MV-4-11 (cell line): ENCODE results near the gene ELK4.
A peak's percentile ranks its signal among the peaks of the same experiment; 100 is the strongest.

Experiments
- DNase-seq: peaks from one replicate; lab custom pipeline; 2025; lab: John Stamatoyannopoulos, UW

ELK4 gene

GRCh38 chr1:205631768-205632668 is at the start of gene ELK4:
ELK4 (minus strand) TSS chr1:205632011; CDS start chr1:205623882, 8,129 bp downstream.
- DNase-seq: peak; percentile 96

- no peak for DNase-seq
Observed at GRCh38 chr1:205681364-205681763, 49.6 kb upstream of the ELK4 start.

GRCh38 chr1:205680073-205680851 is 48.5 kb upstream of the ELK4 start, which contains the start of gene SLC45A3:
SLC45A3 (minus strand) TSS chr1:205680509; CDS start chr1:205664656, 15,853 bp downstream.
- no peak for DNase-seq

- no peak for DNase-seq
Observed at GRCh38 chr1:205678286-205679111, 46.7 kb upstream of the ELK4 start.

GRCh38 chr1:205677167-205677566 is 45.4 kb upstream of the ELK4 start:
- no peak for DNase-seq

GRCh38 chr1:205676597-205676996 is 44.8 kb upstream of the ELK4 start:
- DNase-seq: no peak

- DNase-seq: no peak
Observed at GRCh38 chr1:205676002-205676401, 44.2 kb upstream of the ELK4 start.

- no peak for DNase-seq
Observed at GRCh38 chr1:205675247-205675646, 43.4 kb upstream of the ELK4 start.

- DNase-seq: no peak
Observed at GRCh38 chr1:205672970-205673369, 41.2 kb upstream of the ELK4 start.

- DNase-seq: no peak
Observed at GRCh38 chr1:205672395-205672889, 40.6 kb upstream of the ELK4 start.

- no peak for DNase-seq
Observed at GRCh38 chr1:205670611-205671430, 39.0 kb upstream of the ELK4 start.

- no peak for DNase-seq
Observed at GRCh38 chr1:205670150-205670446, 38.3 kb upstream of the ELK4 start.

- DNase-seq: no peak
Observed at GRCh38 chr1:205669341-205670149, 37.7 kb upstream of the ELK4 start.

GRCh38 chr1:205668951-205669340 is 37.1 kb upstream of the ELK4 start:
- peak; percentile 52 for DNase-seq

- DNase-seq: no peak
Observed at GRCh38 chr1:205667909-205668643, 36.3 kb upstream of the ELK4 start.

- DNase-seq: no peak
Observed at GRCh38 chr1:205666372-205667166, 34.8 kb upstream of the ELK4 start.

- DNase-seq: peak; percentile 64
Observed at GRCh38 chr1:205665201-205666045, 33.6 kb upstream of the ELK4 start.
